NCI-H146 treated with DMSO at 0.1 percent for 48 hours (cell line): ENCODE measurements around the gene ASH1L.
"Not testable (repeated sequence)": the region's sequence is repeated elsewhere in the genome, so short reads cannot be mapped to it uniquely, and the experiment has no call there.

Experiments used
- DNase-seq: peaks from one replicate; lab custom pipeline; 2025; ENCODE audit not compliant: unreplicated experiment; lab: John Stamatoyannopoulos, UW

ASH1L gene

DNA sequence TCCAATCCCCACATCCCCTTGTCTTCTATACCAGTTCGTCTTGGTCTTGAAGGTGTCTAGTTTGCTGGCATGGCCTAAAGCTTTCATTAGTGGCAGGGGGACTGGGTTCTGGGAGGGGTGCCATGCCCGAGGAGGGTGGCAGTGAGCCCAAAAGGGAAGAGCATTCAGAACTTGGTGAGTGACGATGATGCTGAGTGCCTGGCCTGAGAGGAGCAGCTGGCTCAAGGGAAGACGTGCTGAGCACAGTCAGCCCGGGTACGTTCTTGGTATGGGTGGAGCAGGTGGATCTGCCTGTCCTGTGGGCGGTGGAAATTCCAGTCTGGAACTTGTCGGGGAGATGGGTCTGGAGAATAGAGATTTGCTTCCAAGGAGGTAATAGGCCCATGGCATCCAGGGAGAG is 249.3 kb downstream of the ASH1L start:
- DNase-seq: no peak

DNA sequence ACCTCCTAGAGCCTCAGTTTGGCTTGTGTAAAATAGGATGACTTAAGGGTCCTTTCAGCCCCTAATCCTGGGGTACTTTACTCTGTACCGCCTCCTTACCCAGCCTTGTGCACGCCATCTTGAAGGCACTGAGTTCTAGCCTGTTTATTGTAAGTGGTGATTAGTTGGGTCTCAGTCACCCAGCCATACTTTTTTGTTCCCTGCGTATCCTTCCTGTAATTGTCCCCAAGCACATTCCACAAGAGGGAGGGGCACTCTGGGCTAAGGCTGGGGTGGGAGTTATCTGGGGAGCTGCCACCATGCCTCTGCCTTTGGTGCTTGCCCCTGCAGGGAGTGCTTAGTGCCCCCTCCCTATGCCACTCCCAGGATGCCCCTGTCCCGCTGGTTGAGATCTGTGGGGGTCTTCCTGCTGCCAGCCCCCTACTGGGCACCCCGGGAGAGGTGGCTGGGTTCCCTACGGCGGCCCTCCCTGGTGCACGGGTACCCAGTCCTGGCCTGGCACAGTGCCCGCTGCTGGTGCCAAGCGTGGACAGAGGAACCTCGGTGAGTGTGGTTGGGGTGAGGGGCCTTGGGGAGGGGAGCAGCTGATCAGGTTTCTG is 253.1 kb downstream of the ASH1L start:
- no peak for DNase-seq

- peak; percentile 97 for DNase-seq
Observed at GRCh38 chr1:155308493-155309422, 253.8 kb downstream of the ASH1L start, which contains the start of gene FDPS. Gene FDPS, plus strand, starts transcription at chr1:155308866. Its CDS starts 924 bp downstream, at chr1:155309790.

DNA sequence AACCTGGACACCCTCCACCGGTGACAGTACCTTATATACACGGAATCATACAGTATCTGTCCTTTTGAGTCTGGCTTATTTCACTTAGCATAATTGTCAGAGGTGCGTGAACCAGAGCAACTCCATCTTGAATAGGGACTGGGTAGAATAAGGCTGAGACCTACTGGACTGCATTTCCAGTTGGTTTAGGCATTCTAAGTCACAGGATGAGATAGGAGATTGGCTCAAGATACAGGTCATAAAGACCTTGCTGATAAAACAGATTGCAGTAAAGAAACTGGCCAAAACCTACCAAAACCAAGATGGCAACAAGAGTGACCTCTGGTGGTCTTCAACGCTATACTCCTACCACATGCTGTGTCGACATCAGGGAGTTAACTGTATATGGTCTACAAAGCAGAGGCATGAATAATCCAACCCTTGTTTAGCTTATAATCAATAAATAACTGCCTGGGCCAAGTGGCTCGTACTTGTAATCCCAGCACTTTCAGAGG is 255.3 kb downstream of the ASH1L start:
- DNase-seq: peak; percentile 17

GRCh38 chr1:155305881-155306391 is 256.7 kb downstream of the ASH1L start:
- no peak for DNase-seq

GRCh38 chr1:155304558-155305063 is 258.0 kb downstream of the ASH1L start:
- DNase-seq: no peak

GRCh38 chr1:155301342-155301841 is 261.2 kb downstream of the ASH1L start, which contains the start of gene PKLR:
Gene PKLR, minus strand, starts transcription at chr1:155301438. Its CDS starts 43 bp downstream, at chr1:155301395.
- no peak for DNase-seq

- no peak for DNase-seq
Observed at GRCh38 chr1:155300553-155301329, 261.9 kb downstream of the ASH1L start.

DNA sequence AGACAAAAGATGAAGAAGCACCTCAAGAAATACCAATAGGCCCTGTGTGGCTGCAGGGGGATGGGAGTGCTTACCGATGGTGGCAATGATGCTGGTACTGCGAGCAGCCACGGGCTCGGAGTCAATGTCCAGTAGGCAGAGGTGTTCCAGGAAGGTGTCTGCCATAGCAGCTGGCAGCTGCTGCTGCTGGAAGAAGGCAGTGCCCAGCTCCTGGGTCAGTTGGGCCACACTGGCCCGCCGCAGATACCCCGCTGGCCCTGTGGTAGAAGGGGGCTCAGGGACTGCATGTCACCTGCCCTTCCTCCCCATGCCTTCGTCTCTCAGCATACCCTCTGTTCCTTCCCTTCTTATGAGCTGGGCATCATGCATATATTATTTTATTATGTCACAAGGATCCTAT is 262.6 kb downstream of the ASH1L start:
- no peak for DNase-seq

DNA sequence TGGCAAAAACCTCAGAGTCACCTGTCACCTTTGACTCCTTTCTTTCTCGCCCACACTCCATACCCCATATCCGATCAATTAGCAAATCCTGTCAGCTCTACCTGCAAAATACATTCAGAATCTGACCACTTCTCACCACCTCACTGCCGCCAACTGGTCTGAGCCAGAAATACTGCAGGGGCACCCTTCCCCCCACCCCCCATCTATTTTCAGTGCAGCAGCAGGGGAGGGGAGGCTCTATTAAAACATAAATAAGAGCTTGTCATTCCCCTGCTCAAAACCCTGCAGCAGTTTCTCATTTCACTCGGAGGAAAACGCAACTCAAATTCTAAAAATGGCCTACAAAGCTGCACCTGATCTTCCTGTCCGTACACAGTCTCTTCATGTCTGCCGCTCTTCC is 265.2 kb downstream of the ASH1L start:
- no peak for DNase-seq

DNA sequence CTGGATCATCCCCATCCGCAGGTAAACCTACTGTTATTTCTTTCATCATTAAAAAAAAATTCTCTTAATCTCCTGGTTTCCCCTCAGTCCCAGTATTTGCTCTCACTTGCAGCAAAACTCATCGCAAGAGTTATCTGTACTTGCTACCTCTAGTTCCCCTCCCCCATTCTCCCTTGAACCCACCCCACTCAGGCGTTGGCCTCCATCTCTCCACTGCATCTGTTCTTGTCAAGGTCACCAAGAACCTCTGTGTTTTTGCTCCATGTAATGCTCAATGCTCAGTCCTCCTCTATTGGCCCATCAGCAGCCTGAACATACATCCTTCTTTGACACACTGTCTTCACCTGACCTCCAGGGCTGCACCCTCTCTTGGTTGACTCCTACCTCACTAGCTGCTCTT is 265.9 kb downstream of the ASH1L start:
- no peak for DNase-seq

GRCh38 chr1:155295942-155296267 is 266.7 kb downstream of the ASH1L start:
- no peak for DNase-seq

GRCh38 chr1:155295183-155295941 is 267.2 kb downstream of the ASH1L start:
- no peak for DNase-seq

- no peak for DNase-seq
Observed at GRCh38 chr1:155294520-155295182, 268.0 kb downstream of the ASH1L start.

- DNase-seq: no peak
Observed at GRCh38 chr1:155293086-155293749, 269.4 kb downstream of the ASH1L start.

DNA sequence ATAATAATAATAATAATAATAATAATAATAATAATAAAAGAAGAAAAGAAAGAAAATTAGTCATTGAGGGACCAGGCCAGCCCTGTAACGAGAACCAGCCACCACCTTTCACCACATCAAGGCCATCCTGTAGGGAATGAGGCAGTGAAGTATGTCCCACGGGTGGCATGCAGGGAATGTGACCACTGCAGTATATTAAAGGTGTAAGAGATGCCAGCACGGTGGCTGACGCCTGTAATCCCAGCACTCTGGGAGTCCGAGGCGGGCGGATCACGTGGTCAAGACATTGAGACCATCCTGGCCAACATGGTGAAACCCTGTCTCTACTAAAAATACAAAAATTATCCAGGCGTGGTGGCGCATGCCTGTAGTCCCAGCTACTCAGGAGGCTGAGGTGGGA is 271.6 kb downstream of the ASH1L start:
- not testable (repeated sequence) for DNase-seq

DNA sequence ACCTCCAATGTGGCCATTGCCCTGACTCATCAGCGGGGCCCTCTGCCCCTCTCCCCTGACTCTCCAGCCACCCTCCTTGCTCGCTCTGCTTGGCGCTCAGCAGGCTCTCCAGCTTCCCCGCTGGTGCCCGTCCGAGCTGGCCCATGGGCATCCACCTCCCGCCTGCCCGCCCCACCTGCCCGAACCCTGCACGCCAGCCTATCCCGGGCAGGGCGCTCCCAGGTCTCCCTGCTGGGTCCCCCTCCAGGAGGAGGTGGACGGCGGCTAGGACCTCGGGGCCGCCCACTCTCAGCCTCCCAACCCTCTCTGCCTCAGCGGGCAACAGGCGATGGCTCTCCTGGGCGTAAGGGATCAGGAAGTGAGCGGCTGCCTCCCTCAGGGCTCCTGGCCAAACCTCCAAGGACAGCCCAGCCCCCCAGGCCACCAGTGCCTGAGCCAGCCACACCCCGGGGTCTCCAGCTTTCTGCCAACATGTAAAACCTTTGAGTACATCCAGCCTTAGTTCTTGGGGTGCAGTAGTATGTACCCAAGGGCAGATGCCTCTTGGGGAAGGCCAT is 274.5 kb downstream of the ASH1L start:
- DNase-seq: no peak

- no peak for DNase-seq
Observed at GRCh38 chr1:155286544-155286943, 276.1 kb downstream of the ASH1L start.

DNA sequence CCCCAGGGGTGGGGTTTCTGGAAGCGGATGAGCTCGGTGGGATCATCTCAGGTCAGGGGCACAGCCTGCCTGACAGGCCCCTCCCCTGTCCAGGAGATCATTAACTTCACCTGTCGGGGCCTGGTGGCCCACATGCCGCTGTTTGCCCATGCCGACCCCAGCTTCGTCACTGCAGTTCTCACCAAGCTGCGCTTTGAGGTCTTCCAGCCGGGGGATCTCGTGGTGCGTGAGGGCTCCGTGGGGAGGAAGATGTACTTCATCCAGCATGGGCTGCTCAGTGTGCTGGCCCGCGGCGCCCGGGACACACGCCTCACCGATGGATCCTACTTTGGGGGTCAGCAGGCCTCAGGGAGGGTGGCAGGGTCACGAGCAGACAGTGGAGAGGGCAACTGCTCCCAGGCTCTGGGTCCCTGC is 277.0 kb downstream of the ASH1L start:
- no peak for DNase-seq
